CD4-positive, alpha-beta memory T cell (primary cell): ENCODE measurements around the gene IGSF9B. TPM values are rescaled to one million over a fixed set of nuclear protein-coding genes. Genes with fewer than 3 reads are reported as not detected.

ENCODE experiments used
- CTCF ChIA-PET: fragments of 350-600 bp; sonication (Branson Sonifier 250); formaldehyde crosslinking; loops from one replicate; lab custom pipeline; 2021; ENCODE audit warnings: inconsistent platforms; ENCODE audit not compliant: partially characterized antibody; lab: Charles Lee
- POLR2A ChIA-PET: fragments of 350-600 bp; sonication (Branson Sonifier 250); formaldehyde crosslinking; loops from one replicate; lab custom pipeline; 2021; ENCODE audit not compliant: partially characterized antibody; lab: Charles Lee
- DNase-seq, 5 donors: peaks; one replicate each; pipeline versions ENCODE4 v3.0.0 to v3.0.0-alpha.2; 2020 to 2022; ENCODE audit warnings: mixed read lengths in 1 of 5
- H3K27ac ChIP-seq: one replicate; pipeline ENCODE4 v1.7.0; 2013; ENCODE audit warnings: low read depth, low read length
- H3K27me3 ChIP-seq: 2 replicates; pipeline ENCODE4 v1.7.0; 2013; ENCODE audit warnings: mild to moderate bottlenecking, low read length, moderate library complexity; ENCODE audit not compliant: insufficient read depth
- H3K36me3 ChIP-seq: 2 replicates; pipeline ENCODE4 v1.7.0; 2013; ENCODE audit warnings: mild to moderate bottlenecking, low read length, moderate library complexity; ENCODE audit not compliant: insufficient read depth
- H3K4me1 ChIP-seq: 2 replicates; pipeline ENCODE4 v1.7.0; 2013; ENCODE audit warnings: mild to moderate bottlenecking, low read length, moderate library complexity; ENCODE audit not compliant: insufficient read depth
- H3K4me3 ChIP-seq, 2 donors: one replicate each; pipeline ENCODE4 v1.7.0; 2013; ENCODE audit warnings: low read length in 2 of 2, mild to moderate bottlenecking in 1 of 2
- H3K9me3 ChIP-seq, 2 donors: one replicate each; pipeline ENCODE4 v1.7.0; 2013; ENCODE audit warnings: low read length in 2 of 2, control low read depth in 1 of 2; ENCODE audit not compliant: control insufficient read depth in 1 of 2
- H3K27ac Mint-ChIP-seq, 7 donors: one replicate each; pipeline ENCODE4 v1.8.0; 2020 to 2021; ENCODE audit warnings: mixed read lengths in 7 of 7, mild to moderate bottlenecking in 6 of 7, inconsistent platforms in 3 of 7, moderate library complexity in 3 of 7
- H3K27me3 Mint-ChIP-seq, 2 donors: one replicate each; pipeline ENCODE4 v1.8.0; 2020 to 2021; ENCODE audit warnings: mixed read lengths in 2 of 2
- H3K36me3 Mint-ChIP-seq, 2 donors: one replicate each; pipeline ENCODE4 v1.8.0; 2020 to 2021; ENCODE audit warnings: mixed read lengths in 2 of 2, inconsistent platforms in 1 of 2, mild to moderate bottlenecking in 1 of 2
- H3K4me1 Mint-ChIP-seq, 4 donors: one replicate each; pipeline ENCODE4 v1.8.0; 2020 to 2021; ENCODE audit warnings: mixed read lengths in 4 of 4, mild to moderate bottlenecking in 1 of 4
- H3K4me3 Mint-ChIP-seq, 8 donors: one replicate each; pipeline ENCODE4 v1.8.0; 2020 to 2021; ENCODE audit warnings: mixed read lengths in 8 of 8, mild to moderate bottlenecking in 7 of 8, moderate library complexity in 6 of 8, inconsistent platforms in 3 of 8
- H3K9me3 Mint-ChIP-seq, 8 donors: one replicate each; pipeline ENCODE4 v1.8.0; 2020 to 2021; ENCODE audit warnings: mixed read lengths in 8 of 8, mild to moderate bottlenecking in 5 of 8, inconsistent platforms in 3 of 8, moderate library complexity in 1 of 8
- intact Hi-C: fragments of 100-400 bp; cut with micrococcal nuclease; formaldehyde crosslinking; loops from one replicate; pipeline ENCODE4 v1.15.1; 2023
- polyA plus RNA-seq, 2 donors: library from polyadenylated mRNA; unstranded; fragments of 300-500 nt; fragmentation: Illumina TruSeq; gene quantifications; one replicate each; pipeline ENCODE4 v1.2.3, GENCODE V29; 2021
- total RNA-seq, 2 experiments: library from RNA; stranded (reverse); gene quantifications; one replicate each; pipeline ENCODE4 v1.2.3, GENCODE V29; 2021

Gene IGSF9B
- total and polyA plus RNA-seq, 4 experiments from 2014 or later: 0.59 to 38.6 (median 19.3) TPM

GRCh38 chr11:133925756-133926155 is 31.0 kb downstream of the IGSF9B start:
- peaks cover 32 to 36% of the 10 kb centered on the region in 2 donors for H3K36me3 Mint-ChIP-seq
- no peaks in the 10 kb centered on the region for H3K27me3 Mint-ChIP-seq
- peaks cover 13 to 31% (median 19%) of the 10 kb centered on the region in 4 donors for H3K4me1 Mint-ChIP-seq
- CTCF ChIA-PET: interaction anchor here (1.3 to 3.1 kb wide), 3 partner anchors 18 to 213 kb away, joined by 3 to 36 read pairs (median 6); no protein-coding TSS in a partner anchor
- intact Hi-C loops: loop anchor here (5.0 kb wide), 2 partner anchors 112 to 282 kb away; no protein-coding TSS in a partner anchor
- POLR2A ChIA-PET: interaction anchor here (1.1 to 1.2 kb wide), 2 partner anchors 32 to 124 kb away, joined by 3 to 5 read pairs; no protein-coding TSS in a partner anchor
- no peak overlapping the region for H3K27ac Mint-ChIP-seq
- H3K27ac ChIP-seq: no peak overlapping the region
- DNase-seq: no peak
- H3K4me3 Mint-ChIP-seq: no peak overlapping the region
- H3K9me3 ChIP-seq: no peaks in the 10 kb centered on the region
- H3K36me3 ChIP-seq: peaks cover 15% of the 10 kb centered on the region
- H3K9me3 Mint-ChIP-seq: peaks cover 0 to 2% (median 0%) of the 10 kb centered on the region in 8 donors
- no peaks in the 10 kb centered on the region for H3K27me3 ChIP-seq
- H3K4me3 ChIP-seq: no peak overlapping the region
- H3K4me1 ChIP-seq: peaks cover 28% of the 10 kb centered on the region

GRCh38 chr11:133924661-133925060 is 32.1 kb downstream of the IGSF9B start:
- Histone ChIP-seq H3K27ac (no peak overlapping the region), H3K36me3 (peaks cover 15% of the 10 kb centered on the region), H3K27me3 (no peaks in the 10 kb centered on the region), H3K9me3 (no peaks in the 10 kb centered on the region), H3K4me1 (peaks cover 23% of the 10 kb centered on the region), H3K4me3 (no peak overlapping the region)
- H3K36me3 Mint-ChIP-seq: peaks cover 32 to 37% of the 10 kb centered on the region in 2 donors
- H3K27me3 Mint-ChIP-seq: no peaks in the 10 kb centered on the region
- intact Hi-C loops: loop anchor here (5.0 kb wide), 2 partner anchors 113 to 283 kb away; no protein-coding TSS in a partner anchor
- H3K4me3 Mint-ChIP-seq: no peak overlapping the region
- POLR2A ChIA-PET: interaction anchor here (0.9 to 1.1 kb wide), 2 partner anchors 23 to 33 kb away, joined by 4 to 5 read pairs; no protein-coding TSS in a partner anchor
- CTCF ChIA-PET: interaction anchor here (0.9 to 1.3 kb wide), 6 partner anchors 22 to 216 kb away, joined by 3 to 6 read pairs (median 4); no protein-coding TSS in a partner anchor
- peaks cover 0 to 2% (median 0%) of the 10 kb centered on the region in 8 donors for H3K9me3 Mint-ChIP-seq
- peaks cover 13 to 25% (median 19%) of the 10 kb centered on the region in 4 donors for H3K4me1 Mint-ChIP-seq
- peak overlapping the region in 1 of 7 donors; percentile 19 for H3K27ac Mint-ChIP-seq
- no peak for DNase-seq

GRCh38 chr11:133922078-133922870 is 34.5 kb downstream of the IGSF9B start:
- peak overlapping the region in 2 of 7 donors; percentile 0 to 43 for H3K27ac Mint-ChIP-seq

GRCh38 chr11:133921513-133921912 is 35.3 kb downstream of the IGSF9B start:
- Histone ChIP-seq H3K36me3 (peaks cover 15% of the 10 kb centered on the region), H3K4me1 (no peaks in the 10 kb centered on the region), H3K4me3 (no peak overlapping the region), H3K9me3 (no peaks in the 10 kb centered on the region), H3K27ac (no peak overlapping the region), H3K27me3 (no peaks in the 10 kb centered on the region)
- Mint-ChIP-seq H3K27ac (no peak overlapping the region), H3K27me3 (no peaks in the 10 kb centered on the region), H3K4me1 (peaks cover 0 to 4% (median 4%) of the 10 kb centered on the region in 4 donors), H3K4me3 (peak overlapping the region in 5 of 8 donors; percentile 23 to 37 (median 34)), H3K9me3 (peaks cover 0 to 2% (median 0%) of the 10 kb centered on the region in 8 donors), H3K36me3 (peaks cover 32 to 36% of the 10 kb centered on the region in 2 donors)
- no peak for DNase-seq
- intact Hi-C loops: no loop called here
- ChIA-PET POLR2A (no interaction called here), CTCF (no interaction called here)

More at GRCh38 chr11:133922078-133922870, 34.5 kb downstream of the IGSF9B start:
- no peak for DNase-seq
- peaks cover 32 to 36% of the 10 kb centered on the region in 2 donors for H3K36me3 Mint-ChIP-seq
- no peak overlapping the region for H3K4me3 Mint-ChIP-seq
- no peak overlapping the region for H3K27ac ChIP-seq
- no peaks in the 10 kb centered on the region for H3K27me3 ChIP-seq
- H3K4me3 ChIP-seq: no peak overlapping the region
- POLR2A ChIA-PET: interaction anchor here (0.8 kb wide), 1 partner anchor 25 kb away, joined by 3 read pairs; no protein-coding TSS in a partner anchor
- H3K27me3 Mint-ChIP-seq: no peaks in the 10 kb centered on the region
- intact Hi-C loops: no loop called here
- H3K9me3 Mint-ChIP-seq: peaks cover 0 to 2% (median 0%) of the 10 kb centered on the region in 8 donors
- peaks cover 15% of the 10 kb centered on the region for H3K36me3 ChIP-seq
- no peaks in the 10 kb centered on the region for H3K9me3 ChIP-seq
- H3K4me1 Mint-ChIP-seq: peaks cover 1 to 5% (median 4%) of the 10 kb centered on the region in 4 donors
- CTCF ChIA-PET: no interaction called here
- H3K4me1 ChIP-seq: no peaks in the 10 kb centered on the region

- DNase-seq: no peak
- Mint-ChIP-seq H3K4me1 (peaks cover 0 to 4% (median 4%) of the 10 kb centered on the region in 4 donors), H3K4me3 (peak overlapping the region in 1 of 8 donors; percentile 39), H3K36me3 (peaks cover 32 to 34% of the 10 kb centered on the region in 2 donors), H3K9me3 (peaks cover 0 to 2% (median 0%) of the 10 kb centered on the region in 8 donors), H3K27ac (no peak overlapping the region), H3K27me3 (no peaks in the 10 kb centered on the region)
- H3K9me3 ChIP-seq: no peaks in the 10 kb centered on the region
- CTCF ChIA-PET: no interaction called here
- H3K27me3 ChIP-seq: no peaks in the 10 kb centered on the region
- POLR2A ChIA-PET: no interaction called here
- intact Hi-C loops: no loop called here
- H3K27ac ChIP-seq: no peak overlapping the region
- H3K4me3 ChIP-seq: no peak overlapping the region
- peaks cover 15% of the 10 kb centered on the region for H3K36me3 ChIP-seq
- H3K4me1 ChIP-seq: no peaks in the 10 kb centered on the region
Observed at GRCh38 chr11:133921026-133921425, 35.7 kb downstream of the IGSF9B start.

GRCh38 chr11:133920109-133920990 is 36.4 kb downstream of the IGSF9B start:
- H3K4me3 Mint-ChIP-seq: peak overlapping the region in 1 of 8 donors; percentile 79
- ChIA-PET CTCF (no interaction called here), POLR2A (interaction anchor here (1.0 kb wide), 1 partner anchor 26 kb away, joined by 3 read pairs; no protein-coding TSS in a partner anchor)
- Histone ChIP-seq H3K27ac (no peak overlapping the region), H3K9me3 (no peaks in the 10 kb centered on the region), H3K4me1 (no peaks in the 10 kb centered on the region), H3K27me3 (no peaks in the 10 kb centered on the region), H3K4me3 (no peak overlapping the region), H3K36me3 (peaks cover 9% of the 10 kb centered on the region)
- no peaks in the 10 kb centered on the region for H3K27me3 Mint-ChIP-seq
- H3K36me3 Mint-ChIP-seq: peaks cover 26 to 28% of the 10 kb centered on the region in 2 donors
- DNase-seq: no peak
- intact Hi-C loops: no loop called here
- H3K4me1 Mint-ChIP-seq: peaks cover 0 to 4% (median 4%) of the 10 kb centered on the region in 4 donors
- no peak overlapping the region for H3K27ac Mint-ChIP-seq
- H3K9me3 Mint-ChIP-seq: no peaks in the 10 kb centered on the region
